HL-60/S4 (cell line): ENCODE measurements around the gene NPEPL1.
"Not testable (repeated sequence)": the region's sequence is repeated elsewhere in the genome, so short reads cannot be mapped to it uniquely, and the experiment has no call there.

ENCODE experiments used
- in situ Hi-C: fragments of 300-500 bp; cut with MboI; formaldehyde crosslinking; loops from 2 replicates; pipeline ENCODE4 v1.14.3; 2022; ENCODE audit warnings: low sequenced_read_pairs

NPEPL1 gene

DNA sequence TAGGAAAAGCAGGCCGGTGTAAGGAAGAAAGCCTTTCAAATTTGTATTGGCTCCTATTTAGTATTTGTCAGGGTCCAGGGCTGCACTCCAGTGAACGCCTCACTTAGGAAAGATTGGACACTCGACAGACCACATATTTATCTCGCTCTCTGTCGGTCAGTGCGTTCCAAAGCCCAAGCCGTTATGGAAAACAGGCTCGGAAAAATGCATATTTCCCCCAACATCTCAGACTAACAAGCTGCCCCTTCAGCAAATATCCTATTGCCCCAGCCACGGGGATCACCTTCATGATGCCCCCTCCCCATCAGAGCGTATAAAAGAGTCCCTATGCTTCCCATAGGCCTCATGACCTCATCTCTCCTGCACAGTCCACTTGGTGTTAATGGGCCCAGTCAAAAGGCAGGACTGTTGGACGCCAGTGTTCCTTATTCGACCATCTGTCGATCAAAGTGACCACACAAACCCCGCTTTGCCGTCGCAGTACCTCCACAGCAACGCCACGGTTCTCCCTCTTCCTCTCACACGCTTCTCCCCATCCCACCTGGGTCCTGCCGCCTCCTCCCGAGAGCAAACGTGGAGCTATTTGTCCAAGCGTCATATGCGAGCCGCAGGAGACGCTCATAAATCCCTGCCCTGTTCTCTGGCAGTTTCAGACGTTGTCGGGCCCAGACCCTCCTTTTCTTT, 63.3 kb downstream of the NPEPL1 start:
- in situ Hi-C loops: no loop called here

GRCh38 chr20:58756450-58756775, 63.8 kb downstream of the NPEPL1 start:
- in situ Hi-C loops: no loop called here

DNA sequence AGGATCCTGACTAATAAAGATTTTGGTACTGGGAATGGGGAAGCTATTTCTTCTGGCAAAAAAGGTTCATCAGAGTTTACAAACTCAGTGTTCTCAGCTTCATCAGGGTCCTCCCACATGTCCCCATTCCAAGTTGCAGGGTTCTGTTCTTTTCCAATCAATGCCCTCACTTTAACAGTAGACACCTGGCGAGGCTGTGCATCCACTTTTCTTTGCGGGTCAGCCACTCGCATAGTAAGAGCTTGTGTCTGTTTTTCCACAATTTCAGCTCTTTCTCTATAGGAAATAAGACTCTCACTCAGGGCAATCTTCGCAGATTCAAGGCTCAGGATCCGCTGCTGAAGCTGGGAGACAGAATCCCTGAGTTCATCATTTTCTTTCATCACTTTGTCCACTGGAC, 65.0 kb downstream of the NPEPL1 start:
- in situ Hi-C loops: not testable (repeated sequence)

DNA sequence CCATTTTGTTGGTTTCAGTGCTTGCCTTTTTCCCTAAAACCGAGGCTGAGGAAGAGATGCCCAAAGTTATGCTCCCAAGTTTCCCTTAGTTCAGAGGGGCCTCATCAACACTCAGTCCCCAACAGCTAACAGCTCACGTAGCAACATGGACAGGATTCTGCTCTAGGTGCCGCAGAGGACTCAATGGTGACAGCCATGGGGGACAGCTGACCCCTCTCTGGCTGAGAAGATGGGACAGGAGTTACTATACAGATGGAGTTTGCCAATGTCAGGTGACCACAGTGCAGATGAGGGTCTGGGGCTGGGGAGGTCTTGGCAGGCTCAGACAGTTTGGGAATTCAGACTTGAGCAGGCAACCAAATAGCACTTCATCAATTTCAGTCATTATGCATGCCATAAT, 67.3 kb downstream of the NPEPL1 start:
- in situ Hi-C loops: no loop called here

DNA sequence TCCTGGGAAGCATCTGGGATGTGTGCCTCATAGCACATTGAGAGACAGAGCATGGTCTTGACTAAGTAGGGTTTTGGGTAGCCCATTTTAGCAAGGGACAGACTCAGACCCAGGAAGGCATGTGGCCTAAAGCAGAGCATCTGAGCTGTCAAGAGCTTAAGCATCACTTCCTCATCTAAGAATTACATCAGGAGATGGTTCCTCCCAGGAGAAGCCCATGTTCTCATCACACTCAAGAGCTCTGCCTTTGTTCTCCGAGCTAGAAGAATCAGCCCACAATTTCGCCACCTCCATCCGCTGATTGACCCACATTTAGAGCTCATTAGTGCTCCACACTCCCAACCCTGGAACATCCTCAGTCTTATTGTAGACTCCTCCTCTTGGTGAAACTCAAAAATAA, 68.3 kb downstream of the NPEPL1 start:
- in situ Hi-C loops: no loop called here

- in situ Hi-C loops: no loop called here
Observed at GRCh38 chr20:58762120-58762519, 69.5 kb downstream of the NPEPL1 start.

- in situ Hi-C loops: no loop called here
Observed at GRCh38 chr20:58763076-58763475, 70.5 kb downstream of the NPEPL1 start.
